ENCODE results near the gene TRIM15. TPM values are rescaled to one million over a fixed set of nuclear protein-coding genes. Genes with fewer than 3 reads are reported as not detected.

TRIM15 gene
- total RNA-seq, 1 experiment from 2014 or later = 0.35 TPM

- TF ChIP-seq CDX4 (CRISPR knock-in tag; IDR thresholded peaks at IDR 0.05; ENCODE audit: borderline replicate concordance) (no peak), PRDM15 (CRISPR knock-in tag; IDR thresholded peaks at IDR 0.05) (no peak), ZMAT4 (CRISPR knock-in tag; IDR thresholded peaks at IDR 0.05) (no peak), ZNF232 (CRISPR knock-in tag; IDR thresholded peaks at IDR 0.05) (no peak)
- TF ChIP-seq, protein P1, sequence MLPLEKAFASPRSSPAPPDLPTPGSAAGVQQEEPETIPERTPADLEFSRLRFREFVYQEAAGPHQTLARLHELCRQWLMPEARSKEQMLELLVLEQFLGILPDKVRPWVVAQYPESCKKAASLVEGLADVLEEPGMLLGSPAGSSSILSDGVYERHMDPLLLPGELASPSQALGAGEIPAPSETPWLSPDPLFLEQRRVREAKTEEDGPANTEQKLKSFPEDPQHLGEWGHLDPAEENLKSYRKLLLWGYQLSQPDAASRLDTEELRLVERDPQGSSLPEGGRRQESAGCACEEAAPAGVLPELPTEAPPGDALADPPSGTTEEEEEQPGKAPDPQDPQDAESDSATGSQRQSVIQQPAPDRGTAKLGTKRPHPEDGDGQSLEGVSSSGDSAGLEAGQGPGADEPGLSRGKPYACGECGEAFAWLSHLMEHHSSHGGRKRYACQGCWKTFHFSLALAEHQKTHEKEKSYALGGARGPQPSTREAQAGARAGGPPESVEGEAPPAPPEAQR (CRISPR knock-in tag; IDR thresholded peaks at IDR 0.05) = no peak
- TF ChIP-seq, protein P2, sequence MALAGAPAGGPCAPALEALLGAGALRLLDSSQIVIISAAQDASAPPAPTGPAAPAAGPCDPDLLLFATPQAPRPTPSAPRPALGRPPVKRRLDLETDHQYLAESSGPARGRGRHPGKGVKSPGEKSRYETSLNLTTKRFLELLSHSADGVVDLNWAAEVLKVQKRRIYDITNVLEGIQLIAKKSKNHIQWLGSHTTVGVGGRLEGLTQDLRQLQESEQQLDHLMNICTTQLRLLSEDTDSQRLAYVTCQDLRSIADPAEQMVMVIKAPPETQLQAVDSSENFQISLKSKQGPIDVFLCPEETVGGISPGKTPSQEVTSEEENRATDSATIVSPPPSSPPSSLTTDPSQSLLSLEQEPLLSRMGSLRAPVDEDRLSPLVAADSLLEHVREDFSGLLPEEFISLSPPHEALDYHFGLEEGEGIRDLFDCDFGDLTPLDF (CRISPR knock-in tag; IDR thresholded peaks at IDR 0.05) = no peak
These were observed 11.2 kb upstream of the TRIM15 start (continued) for GRCh38 chr6:30152016-30152673.

DNA sequence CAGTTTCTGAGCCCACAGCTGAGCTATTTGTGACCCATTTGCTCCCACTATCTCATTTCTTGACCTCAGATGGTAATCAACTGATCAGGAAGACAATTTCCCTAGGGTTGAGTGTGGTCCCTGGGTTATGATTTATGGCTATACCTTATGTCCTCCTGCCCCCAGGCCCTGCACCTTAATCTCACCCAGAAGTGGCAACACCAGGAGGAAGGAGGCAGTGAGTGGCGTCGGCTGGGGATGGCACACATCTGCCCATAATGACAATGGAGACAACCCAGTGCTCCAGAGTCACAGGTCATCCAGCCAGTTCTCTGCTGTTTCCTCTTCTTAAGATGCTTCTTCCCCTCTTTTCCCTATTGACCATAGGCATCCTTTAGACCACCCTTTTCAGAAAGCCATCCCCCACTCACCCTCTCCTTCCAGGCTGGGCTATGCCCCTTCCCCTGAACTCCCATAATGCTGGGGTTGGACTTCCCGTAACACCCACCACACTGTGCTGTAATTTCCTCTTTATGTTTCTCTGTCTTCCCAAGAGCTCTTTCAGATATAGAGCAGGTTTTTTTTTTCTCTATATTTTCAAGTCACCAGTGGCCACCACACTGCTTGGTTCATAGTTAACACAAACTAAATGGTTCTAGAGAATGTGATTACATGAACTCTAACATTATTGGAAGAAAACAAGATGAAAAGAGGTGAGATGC, 10.3 kb upstream of the TRIM15 start:
- no peak for DNase-seq (ENCODE audit: low spot score)
- Mint-ChIP-seq H3K36me3 (no peaks in the 10 kb centered on the region), H3K27me3 (ENCODE audit: low read depth) (peaks cover 23% of the 10 kb centered on the region), H3K4me1 (no peaks in the 10 kb centered on the region), H3K4me3 (no peak overlapping the region), H3K27ac (no peak overlapping the region), H3K9me3 (no peaks in the 10 kb centered on the region)
- CTCF ChIA-PET = interaction anchor here (1.8 to 3.0 kb wide), 2 partner anchors 22 to 49 kb away, joined by 13 read pairs; no protein-coding TSS in a partner anchor
- TF ChIP-seq, protein P3, sequence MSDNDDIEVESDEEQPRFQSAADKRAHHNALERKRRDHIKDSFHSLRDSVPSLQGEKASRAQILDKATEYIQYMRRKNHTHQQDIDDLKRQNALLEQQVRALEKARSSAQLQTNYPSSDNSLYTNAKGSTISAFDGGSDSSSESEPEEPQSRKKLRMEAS (CRISPR knock-in tag; IDR thresholded peaks at IDR 0.05) = no peak
- TF ChIP-seq CREB1 (CRISPR knock-in tag; IDR thresholded peaks at IDR 0.05) (no peak), FOXK1 (CRISPR knock-in tag; IDR thresholded peaks at IDR 0.05) (no peak), CDX4 (CRISPR knock-in tag; IDR thresholded peaks at IDR 0.05; ENCODE audit: borderline replicate concordance) (no peak), ETV6 (CRISPR knock-in tag; IDR thresholded peaks at IDR 0.05) (no peak), CREM (CRISPR knock-in tag; IDR thresholded peaks at IDR 0.05) (no peak), NFYB (CRISPR knock-in tag; conservative IDR thresholded peaks at IDR 0.05; ENCODE audit: low read depth) (no peak), PRRX2 (CRISPR knock-in tag; IDR thresholded peaks at IDR 0.05) (no peak), ZNF396 (CRISPR knock-in tag; IDR thresholded peaks at IDR 0.05; ENCODE audit: borderline replicate concordance) (no peak), ZNF138 (CRISPR knock-in tag; conservative IDR thresholded peaks at IDR 0.05) (no peak), RORB (CRISPR knock-in tag; IDR thresholded peaks at IDR 0.05) (no peak), ZBTB21 (CRISPR knock-in tag; IDR thresholded peaks at IDR 0.05; ENCODE audit: borderline replicate concordance) (no peak)
- TF ChIP-seq, protein P4, sequence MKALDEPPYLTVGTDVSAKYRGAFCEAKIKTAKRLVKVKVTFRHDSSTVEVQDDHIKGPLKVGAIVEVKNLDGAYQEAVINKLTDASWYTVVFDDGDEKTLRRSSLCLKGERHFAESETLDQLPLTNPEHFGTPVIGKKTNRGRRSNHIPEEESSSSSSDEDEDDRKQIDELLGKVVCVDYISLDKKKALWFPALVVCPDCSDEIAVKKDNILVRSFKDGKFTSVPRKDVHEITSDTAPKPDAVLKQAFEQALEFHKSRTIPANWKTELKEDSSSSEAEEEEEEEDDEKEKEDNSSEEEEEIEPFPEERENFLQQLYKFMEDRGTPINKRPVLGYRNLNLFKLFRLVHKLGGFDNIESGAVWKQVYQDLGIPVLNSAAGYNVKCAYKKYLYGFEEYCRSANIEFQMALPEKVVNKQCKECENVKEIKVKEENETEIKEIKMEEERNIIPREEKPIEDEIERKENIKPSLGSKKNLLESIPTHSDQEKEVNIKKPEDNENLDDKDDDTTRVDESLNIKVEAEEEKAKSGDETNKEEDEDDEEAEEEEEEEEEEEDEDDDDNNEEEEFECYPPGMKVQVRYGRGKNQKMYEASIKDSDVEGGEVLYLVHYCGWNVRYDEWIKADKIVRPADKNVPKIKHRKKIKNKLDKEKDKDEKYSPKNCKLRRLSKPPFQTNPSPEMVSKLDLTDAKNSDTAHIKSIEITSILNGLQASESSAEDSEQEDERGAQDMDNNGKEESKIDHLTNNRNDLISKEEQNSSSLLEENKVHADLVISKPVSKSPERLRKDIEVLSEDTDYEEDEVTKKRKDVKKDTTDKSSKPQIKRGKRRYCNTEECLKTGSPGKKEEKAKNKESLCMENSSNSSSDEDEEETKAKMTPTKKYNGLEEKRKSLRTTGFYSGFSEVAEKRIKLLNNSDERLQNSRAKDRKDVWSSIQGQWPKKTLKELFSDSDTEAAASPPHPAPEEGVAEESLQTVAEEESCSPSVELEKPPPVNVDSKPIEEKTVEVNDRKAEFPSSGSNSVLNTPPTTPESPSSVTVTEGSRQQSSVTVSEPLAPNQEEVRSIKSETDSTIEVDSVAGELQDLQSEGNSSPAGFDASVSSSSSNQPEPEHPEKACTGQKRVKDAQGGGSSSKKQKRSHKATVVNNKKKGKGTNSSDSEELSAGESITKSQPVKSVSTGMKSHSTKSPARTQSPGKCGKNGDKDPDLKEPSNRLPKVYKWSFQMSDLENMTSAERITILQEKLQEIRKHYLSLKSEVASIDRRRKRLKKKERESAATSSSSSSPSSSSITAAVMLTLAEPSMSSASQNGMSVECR (CRISPR knock-in tag; IDR thresholded peaks at IDR 0.05; ENCODE audit: borderline replicate concordance) = no peak
- TF ChIP-seq, protein P2 (CRISPR knock-in tag; IDR thresholded peaks at IDR 0.05) = no peak
- POLR2A ChIA-PET = no interaction called here
- ATAC-seq = no peak
